B cell (primary cell): ENCODE data around the gene FAM107B. TPM values are rescaled to one million over a fixed set of nuclear protein-coding genes. Genes with fewer than 3 reads are reported as not detected.

Source experiments
- ATAC-seq: fragments of 200-7000 bp; cut with Tn5 transposase; one replicate; pipeline ENCODE4 v1.10.0; 2021; ENCODE audit warnings: low read depth, mild to moderate bottlenecking, moderate number of reproducible peaks, moderate library complexity
- CTCF ChIA-PET: fragments of 350-600 bp; sonication (Branson Sonifier 250); formaldehyde crosslinking; loops from one replicate; lab custom pipeline; 2021; ENCODE audit warnings: antibody characterized with exemption, inconsistent platforms; lab: Charles Lee
- POLR2A ChIA-PET: fragments of 350-600 bp; sonication (Branson Sonifier 250); formaldehyde crosslinking; loops from one replicate; lab custom pipeline; 2021; ENCODE audit warnings: antibody characterized with exemption; lab: Charles Lee
- DNase-seq: peaks from one replicate; pipeline ENCODE4 v3.0.0; 2013
- H2AFZ ChIP-seq: 2 replicates; pipeline ENCODE4 v1.6.1; 2012; ENCODE audit warnings: mild to moderate bottlenecking, low read depth, low read length; ENCODE audit not compliant: insufficient read depth, poor library complexity, severe bottlenecking
- H3K27ac ChIP-seq, 2 donors: 1 replicate in 1 of 2; 2 replicates in 1 of 2; pipeline ENCODE4 v1.5.1; 2012 to 2013; ENCODE audit warnings: low read length in 2 of 2, mild to moderate bottlenecking in 2 of 2, moderate library complexity in 1 of 2
- H3K27me3 ChIP-seq, 4 experiments: fragments of 200-600 bp in 1 of 4; sonication (generic) in 1 of 4; replicated peaks in 1 of 4; 1 replicate in 2 of 4; 2 replicates in 2 of 4; pipeline versions ENCODE4 v1.6.1 to v1.7.0; 2013 to 2016; ENCODE audit warnings: low read length in 3 of 4, mild to moderate bottlenecking in 2 of 4, mixed read lengths in 1 of 4, moderate library complexity in 1 of 4; ENCODE audit not compliant: insufficient read depth in 4 of 4, control insufficient read depth in 3 of 4; ENCODE audit errors: control extremely low read depth in 1 of 4
- H3K36me3 ChIP-seq, 2 experiments: replicated peaks in 1 of 2; 1 replicate in 1 of 2; 2 replicates in 1 of 2; pipeline versions ENCODE4 v1.6.1 to v1.7.1; 2013; ENCODE audit warnings: low read length in 1 of 2; ENCODE audit not compliant: insufficient read depth in 2 of 2, control insufficient read depth in 1 of 2; ENCODE audit errors: control extremely low read depth in 1 of 2, extremely low read depth in 1 of 2
- H3K4me1 ChIP-seq, 2 donors: fragments of 200-600 bp in 1 of 2; sonication (generic) in 1 of 2; 1 replicate in 1 of 2; 2 replicates in 1 of 2; pipeline versions ENCODE4 v1.5.1 to v1.6.1; 2013 to 2017; ENCODE audit warnings: low read length in 2 of 2; ENCODE audit not compliant: control insufficient read depth in 2 of 2, insufficient read depth in 2 of 2
- H3K4me2 ChIP-seq: replicated peaks from 2 replicates; pipeline ENCODE3; 2012; ENCODE audit warnings: mild to moderate bottlenecking, low read depth, low read length; ENCODE audit not compliant: poor library complexity, severe bottlenecking
- H3K4me3 ChIP-seq, 5 experiments: fragments of 200-600 bp in 1 of 5; sonication (generic) in 1 of 5; 1 replicate in 3 of 5; 2 replicates in 2 of 5; pipeline versions ENCODE4 v1.5.1 to v1.7.0; 2011 to 2016; ENCODE audit warnings: low read length in 4 of 5, mild to moderate bottlenecking in 4 of 5, low read depth in 2 of 5, control low read depth in 1 of 5, moderate library complexity in 1 of 5; ENCODE audit not compliant: insufficient read depth in 1 of 5; ENCODE audit errors: control extremely low read depth in 1 of 5, extremely low read depth in 1 of 5
- H3K79me2 ChIP-seq: fragments of 200-600 bp; sonication (generic); one replicate; pipeline ENCODE4 v1.6.0; 2016; ENCODE audit warnings: low read length; ENCODE audit not compliant: control insufficient read depth, insufficient read depth
- H3K9ac ChIP-seq: fragments of 200-600 bp; sonication (generic); 2 replicates; pipeline ENCODE4 v1.6.1; 2017; ENCODE audit warnings: mild to moderate bottlenecking, low read length, moderate library complexity
- H3K9me3 ChIP-seq, 3 donors: one replicate each; pipeline versions ENCODE4 v1.6.1 to v1.7.1; 2013; ENCODE audit warnings: low read length in 2 of 3; ENCODE audit not compliant: control insufficient read depth in 2 of 3, insufficient read depth in 1 of 3; ENCODE audit errors: control extremely low read depth in 1 of 3
- H4K20me1 ChIP-seq: 2 replicates; pipeline ENCODE4 v1.6.0; 2012; ENCODE audit warnings: mild to moderate bottlenecking, low read length; ENCODE audit not compliant: insufficient read depth, control insufficient read depth, poor library complexity, severe bottlenecking
- H3K27ac Mint-ChIP-seq: one replicate; pipeline ENCODE4 v1.8.0; 2021; ENCODE audit warnings: mixed read lengths
- H3K27me3 Mint-ChIP-seq: one replicate; pipeline ENCODE4 v1.8.0; 2021; ENCODE audit warnings: mixed read lengths
- H3K4me1 Mint-ChIP-seq: one replicate; pipeline ENCODE4 v1.8.0; 2021; ENCODE audit warnings: mixed read lengths
- H3K4me3 Mint-ChIP-seq: one replicate; pipeline ENCODE4 v1.8.0; 2021; ENCODE audit warnings: mixed read lengths
- H3K9me3 Mint-ChIP-seq: one replicate; pipeline ENCODE4 v1.8.0; 2022; ENCODE audit warnings: mixed read lengths; ENCODE audit not compliant: insufficient read depth
- EZH2 ChIP-seq: IDR thresholded peaks from 2 replicates; pipeline ENCODE4 v1.6.1; 2012; ENCODE audit warnings: borderline replicate concordance, low read depth, mild to moderate bottlenecking, moderate library complexity, low read length; ENCODE audit not compliant: insufficient read depth, poor library complexity, severe bottlenecking
- WGBS: methylation state at CpG from one replicate; pipeline ENCODE4 v1.1.5; 2013; ENCODE audit warnings: missing lambda C conversion rate; ENCODE audit not compliant: insufficient coverage; 5-methylcytosine and 5-hydroxymethylcytosine counted together
- intact Hi-C: fragments of 100-400 bp; cut with micrococcal nuclease; formaldehyde crosslinking; loops from one replicate; pipeline ENCODE4 v1.10.0; 2022
- polyA plus RNA-seq: library from polyadenylated mRNA; depleted of rRNA; stranded (reverse); fragments of >200 nt; gene quantifications from 2 replicates; pipeline ENCODE4 v1.2.3, GENCODE V29; 2012
- total RNA-seq, 2 donors: library from RNA; stranded (reverse); fragments of 120-200 nt in 1 of 2; gene quantifications; 1 replicate in 1 of 2; 2 replicates in 1 of 2; pipeline versions ENCODE4 v1.2.3 to v1.2.4, GENCODE V29; 2013 to 2022
- TF ChIP-seq, protein P1 (sequence below): fragments of 200-600 bp; IDR thresholded peaks from one replicate; pipeline ENCODE4 v1.8.0; 2022; ENCODE audit warnings: antibody characterized with exemption, mild to moderate bottlenecking

FAM107B gene
- total and polyA plus RNA-seq, 2 donors (not counting 1 experiment from before 2014, with no cell fraction given) = 31.9 to 318 TPM

DNA sequence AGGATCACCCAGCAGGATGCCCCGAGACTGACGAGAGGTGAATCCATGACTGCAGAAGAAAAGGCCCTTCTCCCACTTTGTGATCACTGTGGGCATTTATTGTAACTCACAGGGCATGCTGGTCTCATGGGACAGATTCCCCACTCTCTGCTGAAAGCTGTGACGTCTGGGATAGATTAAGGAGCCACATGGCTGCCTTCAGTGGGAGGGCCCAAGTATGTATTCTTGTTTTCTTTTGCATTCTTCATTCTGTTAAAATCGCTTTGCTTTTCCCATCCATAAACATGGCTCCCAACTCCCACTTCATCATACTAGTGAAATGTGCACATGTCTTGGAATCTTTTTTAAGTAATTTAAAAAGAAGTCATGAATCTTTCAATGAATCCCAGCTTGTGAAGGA lies 67.2 kb downstream of the FAM107B start:
- TF ChIP-seq, protein P1, sequence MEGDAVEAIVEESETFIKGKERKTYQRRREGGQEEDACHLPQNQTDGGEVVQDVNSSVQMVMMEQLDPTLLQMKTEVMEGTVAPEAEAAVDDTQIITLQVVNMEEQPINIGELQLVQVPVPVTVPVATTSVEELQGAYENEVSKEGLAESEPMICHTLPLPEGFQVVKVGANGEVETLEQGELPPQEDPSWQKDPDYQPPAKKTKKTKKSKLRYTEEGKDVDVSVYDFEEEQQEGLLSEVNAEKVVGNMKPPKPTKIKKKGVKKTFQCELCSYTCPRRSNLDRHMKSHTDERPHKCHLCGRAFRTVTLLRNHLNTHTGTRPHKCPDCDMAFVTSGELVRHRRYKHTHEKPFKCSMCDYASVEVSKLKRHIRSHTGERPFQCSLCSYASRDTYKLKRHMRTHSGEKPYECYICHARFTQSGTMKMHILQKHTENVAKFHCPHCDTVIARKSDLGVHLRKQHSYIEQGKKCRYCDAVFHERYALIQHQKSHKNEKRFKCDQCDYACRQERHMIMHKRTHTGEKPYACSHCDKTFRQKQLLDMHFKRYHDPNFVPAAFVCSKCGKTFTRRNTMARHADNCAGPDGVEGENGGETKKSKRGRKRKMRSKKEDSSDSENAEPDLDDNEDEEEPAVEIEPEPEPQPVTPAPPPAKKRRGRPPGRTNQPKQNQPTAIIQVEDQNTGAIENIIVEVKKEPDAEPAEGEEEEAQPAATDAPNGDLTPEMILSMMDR = no peak
- no peak for TF ChIP-seq EZH2
- H4K20me1 ChIP-seq = no peaks in the 10 kb centered on the region
- H3K27me3 ChIP-seq = no peaks in the 10 kb centered on the region
- H3K4me2 ChIP-seq = no peak overlapping the region
- Mint-ChIP-seq H3K27ac (no peak overlapping the region), H3K27me3 (no peaks in the 10 kb centered on the region), H3K4me3 (no peak overlapping the region), H3K9me3 (no peaks in the 10 kb centered on the region), H3K4me1 (peaks cover 13% of the 10 kb centered on the region)
- H3K9ac ChIP-seq = no peak overlapping the region
- peaks cover 11 to 14% of the 10 kb centered on the region in 2 donors for H3K4me1 ChIP-seq
- ChIA-PET POLR2A (no interaction called here), CTCF (interaction anchor here (1.0 kb wide), 1 partner anchor 141 kb away, joined by 4 read pairs; no protein-coding TSS in a partner anchor)
- DNase-seq (no peak), ATAC-seq (no peak)
- H3K9me3 ChIP-seq = no peaks in the 10 kb centered on the region
- H3K36me3 ChIP-seq = no peaks in the 10 kb centered on the region
- no peaks in the 10 kb centered on the region for H3K79me2 ChIP-seq
- no peak overlapping the region for H2AFZ ChIP-seq
- H3K4me3 ChIP-seq = no peak overlapping the region
- WGBS = 97% methylated on average over 2 of the region's 4 CpGs
- no peak overlapping the region for H3K27ac ChIP-seq
- intact Hi-C loops = loop anchor here (5.0 kb wide), 1 partner anchor 45 kb away; no protein-coding TSS in a partner anchor

DNA sequence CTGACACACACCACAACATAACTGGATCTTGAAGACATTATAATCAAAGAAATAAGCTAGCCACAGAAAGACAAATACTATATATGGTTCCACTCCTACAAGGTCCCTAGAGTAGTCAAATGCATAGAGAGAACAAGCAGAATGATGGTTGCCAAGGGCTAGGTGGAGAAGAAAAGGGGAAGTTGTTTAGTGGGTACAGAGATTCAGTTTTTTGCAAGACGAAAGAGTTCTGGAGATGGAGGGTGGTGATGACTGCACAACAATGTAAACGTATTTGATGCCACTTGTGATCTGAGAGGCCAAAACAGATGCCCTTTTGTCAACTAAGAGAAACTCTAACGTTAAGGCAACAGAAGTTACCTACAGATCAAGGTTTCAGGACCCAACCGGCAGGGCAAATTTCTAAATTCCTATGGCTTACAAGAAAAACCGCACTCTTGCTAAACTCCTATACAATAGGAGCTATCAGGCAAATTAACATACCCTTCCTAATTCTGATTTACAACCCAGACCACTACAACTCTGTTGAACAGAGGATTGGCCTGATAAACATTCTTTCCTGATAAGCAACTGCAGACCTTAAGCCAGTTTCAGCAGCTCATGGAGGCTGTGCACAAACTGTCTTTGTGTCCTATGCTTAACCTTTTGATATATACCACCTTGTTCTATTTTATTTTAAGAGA lies 69.0 kb downstream of the FAM107B start:
- Histone ChIP-seq H3K4me2 (peak overlapping the region; percentile 48), H3K27me3 (no peaks in the 10 kb centered on the region), H3K79me2 (no peaks in the 10 kb centered on the region), H3K9ac (no peak overlapping the region), H3K9me3 (no peaks in the 10 kb centered on the region), H3K36me3 (no peaks in the 10 kb centered on the region), H3K4me3 (no peak overlapping the region), H3K4me1 (peaks cover 11 to 14% of the 10 kb centered on the region in 2 donors), H4K20me1 (no peaks in the 10 kb centered on the region), H2AFZ (peak overlapping the region; percentile 59), H3K27ac (no peak overlapping the region)
- WGBS = 16% methylated on average over 5 of the region's 5 CpGs
- ATAC-seq (peak; percentile 88), DNase-seq (peak; percentile 62)
- intact Hi-C loops = loop anchor here (5.0 kb wide), 1 partner anchor 47 kb away; no protein-coding TSS in a partner anchor
- ChIA-PET CTCF (interaction anchor here (0.5 to 1.2 kb wide), 6 partner anchors 13 to 97 kb away, joined by 3 to 5 read pairs (median 3); no protein-coding TSS in a partner anchor), POLR2A (interaction anchor here (1.3 kb wide), 1 partner anchor 46 kb away, joined by 3 read pairs; no protein-coding TSS in a partner anchor)
- peak overlapping the region; percentile 50 for H3K4me3 Mint-ChIP-seq
- TF ChIP-seq, protein P1 = no peak
- TF ChIP-seq EZH2 = no peak
- no peaks in the 10 kb centered on the region for H3K27me3 Mint-ChIP-seq
- peaks cover 13% of the 10 kb centered on the region for H3K4me1 Mint-ChIP-seq
- H3K9me3 Mint-ChIP-seq = no peaks in the 10 kb centered on the region
- peak overlapping the region; percentile 18 for H3K27ac Mint-ChIP-seq
